Fibroblast of the aortic adventitia (primary cell): ENCODE measurements around the gene SNHG17. TPM values are rescaled to one million over a fixed set of nuclear protein-coding genes. Genes with fewer than 3 reads are reported as not detected.
"Not testable (repeated sequence)": the region's sequence is repeated elsewhere in the genome, so short reads cannot be mapped to it uniquely, and the experiment has no call there.

ENCODE experiments used
- DNase-seq: peaks from one replicate; pipeline ENCODE4 v3.0.0-alpha.2; 2010; ENCODE audit warnings: low read depth
- H3K4me3 ChIP-seq: 2 replicates; pipeline ENCODE4 v1.5.1; 2011; ENCODE audit warnings: low read depth, mild to moderate bottlenecking, control low read depth, low read length, moderate library complexity
- CTCF ChIP-seq: IDR thresholded peaks from 2 replicates; pipeline ENCODE4 v1.5.1; 2011; ENCODE audit warnings: mild to moderate bottlenecking, low read length, control low read depth, inconsistent platforms; ENCODE audit not compliant: insufficient read depth
- total RNA-seq: library from RNA; depleted of rRNA; stranded (reverse); fragments of >200 nt; gene quantifications from 2 replicates; pipeline ENCODE4 v1.2.3, GENCODE V29; 2012; ENCODE audit warnings: low replicate concordance

The SNHG17 gene
- total RNA-seq, 1 donor: 8.4 TPM

- no peak for DNase-seq
- TF ChIP-seq CTCF: no peak
- no peak overlapping the region for H3K4me3 ChIP-seq
These were observed 36.1 kb upstream of the SNHG17 start for GRCh38 chr20:38471245-38471644.

GRCh38 chr20:38466983-38467382 is 31.9 kb upstream of the SNHG17 start:
- no peak overlapping the region for H3K4me3 ChIP-seq
- TF ChIP-seq CTCF: no peak
- DNase-seq: no peak

- no peak for TF ChIP-seq CTCF
- H3K4me3 ChIP-seq: no peak overlapping the region
- DNase-seq: no peak
These were observed 31.0 kb upstream of the SNHG17 start for GRCh38 chr20:38466171-38466570.

GRCh38 chr20:38461569-38461968 is 26.4 kb upstream of the SNHG17 start:
- H3K4me3 ChIP-seq, DNase-seq: not testable (repeated sequence)

- not testable (repeated sequence) for DNase-seq, H3K4me3 ChIP-seq
These were observed 26.0 kb upstream of the SNHG17 start for GRCh38 chr20:38461167-38461566.

GRCh38 chr20:38460631-38461030 is 25.5 kb upstream of the SNHG17 start:
- H3K4me3 ChIP-seq, DNase-seq: not testable (repeated sequence)

GRCh38 chr20:38460040-38460623 is 25.0 kb upstream of the SNHG17 start:
- H3K4me3 ChIP-seq: no peak overlapping the region
- DNase-seq: peak; percentile 80
- no peak for TF ChIP-seq CTCF

- no peak for TF ChIP-seq CTCF
- DNase-seq: no peak
- H3K4me3 ChIP-seq: no peak overlapping the region
These were observed 23.2 kb upstream of the SNHG17 start for GRCh38 chr20:38458314-38458713.
